Measurements from ENCODE around the gene ZNF483.
"Not testable (repeated sequence)": the region's sequence is repeated elsewhere in the genome, so short reads cannot be mapped to it uniquely, and the experiment has no call there.

- TF ChIP-seq CTCF (IDR thresholded peaks at IDR 0.05; ENCODE audit: low read length); EZH2 (IDR thresholded peaks at IDR 0.05; ENCODE audit: borderline replicate concordance, low read length): not testable (repeated sequence)
Observed at GRCh38 chr9:111511581-111511980, 13.4 kb upstream of the ZNF483 start.

Measured in OCI-LY1 (cell line).